Measurements from ENCODE around the gene KATNB1.

Gene KATNB1

GRCh38 chr16:57797526-57798266 is 62.1 kb downstream of the KATNB1 start:
- DNase-seq, result no peak

DNA sequence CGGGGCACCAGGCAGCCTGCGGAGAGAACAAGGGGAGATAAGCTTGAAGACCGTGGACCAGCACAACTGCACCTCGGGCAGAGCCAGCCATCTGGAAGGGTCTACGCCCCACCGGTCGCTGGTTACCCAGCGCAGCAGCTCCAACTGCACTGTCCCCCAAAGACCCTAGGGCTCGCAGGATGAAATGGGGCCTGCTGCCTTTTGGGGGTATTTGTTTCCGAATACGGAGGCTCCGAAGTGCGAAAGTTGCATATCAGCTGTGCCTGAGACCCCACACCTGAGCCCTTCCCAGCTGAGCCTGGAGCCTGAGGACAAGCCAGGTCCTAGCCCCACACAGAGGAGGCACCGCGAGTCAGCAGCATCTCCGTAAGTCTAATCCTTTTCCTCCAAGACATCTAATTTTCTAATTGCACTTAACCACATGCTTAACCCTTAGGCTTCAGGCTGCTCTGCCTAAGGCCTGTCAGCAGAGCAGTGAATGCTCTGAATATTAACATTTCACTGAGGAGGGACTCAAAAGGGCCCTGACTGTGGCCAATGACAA is 62.8 kb downstream of the KATNB1 start:
- no peak for DNase-seq

GRCh38 chr16:57798953-57799599 is 63.5 kb downstream of the KATNB1 start:
- no peak for DNase-seq

- no peak for DNase-seq
Observed at GRCh38 chr16:57799600-57800199, 64.1 kb downstream of the KATNB1 start.

- DNase-seq, result no peak
Observed at GRCh38 chr16:57800200-57801097, 64.9 kb downstream of the KATNB1 start.

GRCh38 chr16:57801098-57801808 is 65.7 kb downstream of the KATNB1 start:
- no peak for DNase-seq

DNA sequence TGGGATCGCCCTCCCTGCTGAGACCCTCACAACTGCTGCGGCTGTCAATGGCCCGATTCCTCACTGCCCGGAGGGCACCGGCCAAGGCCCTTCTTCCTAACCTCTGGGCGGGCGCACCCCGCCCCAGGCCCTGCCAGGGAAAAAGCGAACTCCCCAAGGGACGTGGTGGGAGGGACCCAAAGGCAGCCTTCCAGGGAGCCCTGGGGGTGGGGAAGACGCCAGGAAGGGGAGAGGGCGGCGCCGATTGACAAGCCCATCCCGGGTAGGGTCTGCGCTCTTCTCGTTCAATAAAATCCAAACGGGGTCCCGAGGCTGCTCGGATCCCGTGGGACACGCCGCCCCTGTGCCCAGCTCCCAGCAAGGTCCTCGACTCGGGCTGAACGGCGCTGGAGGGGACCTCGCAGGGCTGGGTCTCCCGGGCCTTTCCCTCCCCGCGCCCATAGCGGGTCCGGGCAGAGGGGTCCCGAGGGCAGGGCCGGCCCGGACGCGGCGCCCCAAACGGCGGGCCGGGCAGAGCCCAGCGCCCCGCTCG is 66.3 kb downstream of the KATNB1 start:
- DNase-seq, result no peak

DNA sequence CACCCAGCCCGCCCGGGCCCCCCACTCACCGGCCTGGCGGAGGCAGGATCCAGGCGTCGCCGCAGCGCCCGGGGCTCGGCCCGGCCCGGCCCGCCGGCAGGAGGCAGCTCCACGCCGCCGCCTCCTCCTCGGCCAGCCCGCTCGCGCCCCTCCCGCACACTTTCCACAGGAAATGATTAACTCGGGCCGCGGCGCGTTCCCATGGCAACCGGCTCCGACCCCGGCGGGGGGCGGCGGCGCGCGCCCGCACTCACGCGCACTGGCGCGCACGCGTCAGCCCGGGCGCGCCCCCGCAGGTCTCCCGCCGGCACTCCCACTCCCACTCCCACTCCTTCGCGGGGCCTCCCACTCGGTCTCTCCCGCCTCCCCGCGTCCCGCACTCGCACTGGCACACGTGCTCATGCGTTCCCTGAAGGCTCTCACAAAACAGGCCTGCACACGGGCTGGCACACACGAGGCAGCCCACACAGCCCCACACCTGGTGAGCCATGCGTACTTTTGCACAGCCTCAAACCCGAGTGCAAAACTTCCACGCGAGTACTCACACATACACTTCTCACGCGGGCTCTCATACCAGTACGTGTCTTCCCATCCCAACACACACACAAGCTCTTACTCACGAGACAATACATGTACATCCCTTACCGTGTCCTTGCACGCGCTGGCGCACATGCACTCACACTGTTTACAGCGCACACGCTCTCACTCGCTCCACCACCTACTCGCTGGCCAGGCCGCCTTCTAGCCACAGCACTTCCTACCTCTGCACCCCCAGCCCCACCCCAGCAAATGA is 67.0 kb downstream of the KATNB1 start, which contains the start of gene KIFC3:
Gene KIFC3 (minus strand): TSS at position 151 of the 793 bp plus-strand sequence. CDS start 4,248 bp downstream, outside the sequence.
- DNase-seq, result peak; percentile 62

DNA sequence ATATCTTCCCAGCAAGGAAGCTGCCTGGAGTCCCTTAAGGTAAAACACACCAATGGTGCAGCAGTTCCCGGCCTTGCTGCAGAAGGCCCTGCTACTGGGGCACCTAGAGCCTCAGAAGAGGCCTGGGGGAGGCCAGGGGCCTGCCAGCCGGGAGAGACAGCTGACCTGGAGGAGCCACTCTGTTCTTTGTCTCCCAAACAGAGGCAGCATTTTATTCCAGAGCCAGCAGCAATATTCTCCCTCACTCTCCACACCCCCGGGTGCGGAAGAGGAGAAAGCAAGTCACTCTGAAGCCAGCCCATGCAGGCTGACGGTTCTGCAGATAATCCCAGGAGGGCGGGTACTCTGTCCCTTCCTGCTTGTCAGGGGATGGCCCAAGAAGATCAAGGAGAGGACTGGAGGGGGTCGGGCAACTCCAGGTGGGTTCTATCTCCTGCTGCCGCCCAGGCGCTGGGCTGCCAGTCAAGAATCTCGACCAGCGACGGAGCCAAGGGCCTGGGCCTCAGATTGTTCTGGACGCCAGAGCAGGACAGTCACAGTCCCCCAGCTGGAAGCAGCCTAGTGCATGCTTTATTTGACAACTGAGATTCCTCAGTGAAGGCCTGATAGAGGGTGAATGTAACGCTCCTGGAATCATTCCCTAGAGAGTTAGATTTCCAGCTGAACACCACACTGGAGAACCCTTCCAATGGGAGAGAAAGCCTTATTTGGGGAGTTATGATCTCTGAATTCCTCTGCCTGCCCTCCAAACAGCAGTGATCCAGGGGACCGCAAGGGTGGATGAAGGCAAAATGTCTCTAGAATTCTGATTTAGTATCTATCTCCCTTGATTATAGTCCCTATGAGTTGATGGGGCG is 67.8 kb downstream of the KATNB1 start:
- DNase-seq, result no peak

DNA sequence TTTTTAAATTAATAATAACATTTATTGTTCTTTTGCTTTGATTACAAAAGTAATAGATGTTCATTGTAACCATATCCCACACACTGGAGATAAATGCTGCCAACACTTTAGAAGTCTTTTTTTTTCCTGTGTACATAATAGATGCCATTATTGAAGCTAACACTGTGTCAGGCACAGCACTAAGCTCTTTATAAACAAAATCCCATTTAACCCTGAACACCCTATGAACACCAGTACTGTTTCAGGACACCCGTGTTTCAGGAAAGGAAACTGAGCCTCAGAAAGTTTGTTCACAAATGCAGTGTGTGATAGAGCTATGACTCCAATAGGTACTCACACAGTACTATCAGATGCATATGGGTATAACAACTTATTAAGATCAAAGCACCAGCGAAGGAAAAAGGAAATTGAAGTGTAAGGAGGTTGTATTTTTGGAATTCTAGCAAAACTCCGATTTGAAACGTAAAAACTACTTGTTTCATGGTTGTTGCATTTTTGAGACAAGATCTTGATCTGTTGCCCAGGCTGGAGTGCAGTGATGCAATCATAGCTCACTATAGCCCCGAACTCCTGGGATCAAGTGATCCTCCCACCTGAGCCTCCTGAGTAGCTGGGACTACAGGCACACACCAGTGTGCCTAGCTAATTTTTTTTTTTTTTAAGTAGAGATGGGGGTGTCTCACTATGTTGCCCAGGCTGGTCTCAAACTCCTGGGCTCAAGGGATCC is 68.7 kb downstream of the KATNB1 start:
- DNase-seq, result no peak

DNA sequence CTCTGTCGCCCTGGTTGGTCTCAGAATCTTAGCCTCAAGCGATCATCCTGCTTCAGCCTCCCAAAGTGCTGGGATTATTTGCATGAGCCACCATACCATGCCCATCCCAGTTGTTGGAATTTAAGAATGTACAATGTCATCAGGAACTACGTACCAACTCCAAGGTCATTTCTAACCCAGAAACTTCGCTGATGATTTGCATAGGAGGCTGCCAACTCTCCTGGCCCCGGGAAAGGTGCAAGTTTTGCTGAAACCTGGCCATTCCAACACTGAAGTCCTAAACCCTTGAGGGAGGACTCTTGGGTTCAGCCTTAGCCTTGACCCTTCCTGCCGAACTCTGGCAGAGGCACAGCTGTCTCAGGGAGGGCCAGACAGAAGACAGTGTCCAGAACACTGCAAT is 69.6 kb downstream of the KATNB1 start:
- no peak for DNase-seq
